GM23338 (cell line): ENCODE measurements around the gene XPR1. TPM values are rescaled to one million over a fixed set of nuclear protein-coding genes. Genes with fewer than 3 reads are reported as not detected.

ENCODE experiments used
- ATAC-seq: fragments of 200-7000 bp; cut with Tn5 transposase; 3 replicates; pipeline ENCODE4 v1.9.1; 2020
- DNase-seq: peaks from one replicate; pipeline ENCODE4 v3.0.0-alpha.2; 2015; ENCODE audit warnings: low spot score
- H2AFZ ChIP-seq: fragments of 200-600 bp; sonication (generic); 2 replicates; pipeline ENCODE4 v1.8.0; 2016; ENCODE audit warnings: antibody characterized with exemption, mild to moderate bottlenecking, moderate library complexity
- H3F3A ChIP-seq: fragments of 200-600 bp; sonication (generic); replicated peaks from 2 replicates; pipeline ENCODE4 v1.8.0; 2017; ENCODE audit warnings: antibody characterized with exemption, mixed run types, low read depth
- H3K27ac ChIP-seq: fragments of 200-600 bp; sonication (generic); 2 replicates; pipeline ENCODE4 v1.6.1; 2016; ENCODE audit warnings: low read depth
- H3K27me3 ChIP-seq: fragments of 200-600 bp; sonication (generic); 2 replicates; pipeline ENCODE4 v1.8.0; 2016; ENCODE audit warnings: mild to moderate bottlenecking, mixed run types, moderate library complexity; ENCODE audit not compliant: insufficient read depth
- H3K36me3 ChIP-seq: fragments of 200-600 bp; sonication (generic); 2 replicates; pipeline ENCODE4 v1.8.0; 2016; ENCODE audit warnings: mild to moderate bottlenecking; ENCODE audit not compliant: insufficient read depth
- H3K4me1 ChIP-seq: fragments of 200-600 bp; sonication (generic); 2 replicates; pipeline ENCODE4 v1.8.0; 2016; ENCODE audit warnings: mild to moderate bottlenecking, moderate library complexity; ENCODE audit not compliant: insufficient read depth
- H3K4me2 ChIP-seq: fragments of 200-600 bp; sonication (generic); 2 replicates; pipeline ENCODE4 v1.7.1; 2017; ENCODE audit warnings: mixed run types
- H3K4me3 ChIP-seq: fragments of 200-600 bp; sonication (generic); 2 replicates; pipeline ENCODE4 v1.6.1; 2016; ENCODE audit warnings: mixed run types
- H3K79me2 ChIP-seq: fragments of 200-600 bp; sonication (generic); replicated peaks from 2 replicates; pipeline ENCODE4 v1.8.0; 2017; ENCODE audit warnings: mild to moderate bottlenecking; ENCODE audit not compliant: insufficient read depth
- H3K9me2 ChIP-seq: fragments of 200-600 bp; sonication (generic); 2 replicates; pipeline ENCODE4 v1.8.0; 2017; ENCODE audit not compliant: insufficient read depth
- H4K20me1 ChIP-seq: fragments of 200-600 bp; sonication (generic); replicated peaks from 2 replicates; pipeline ENCODE4 v1.8.0; 2017; ENCODE audit warnings: mild to moderate bottlenecking; ENCODE audit not compliant: insufficient read depth
- H3K27ac Mint-ChIP-seq: 2 replicates; pipeline ENCODE4 v1.8.0; 2020; ENCODE audit warnings: inconsistent platforms, mild to moderate bottlenecking, moderate library complexity, mixed read lengths
- H3K27me3 Mint-ChIP-seq: 3 replicates; pipeline ENCODE4 v1.8.0; 2022; ENCODE audit warnings: low read depth, mild to moderate bottlenecking, moderate library complexity, mixed read lengths, inconsistent platforms; ENCODE audit not compliant: insufficient read depth, poor library complexity
- H3K36me3 Mint-ChIP-seq: 3 replicates; pipeline ENCODE4 v1.8.0; 2021; ENCODE audit warnings: low read depth, mild to moderate bottlenecking, inconsistent platforms, moderate library complexity, mixed read lengths
- H3K4me1 Mint-ChIP-seq: 3 replicates; pipeline ENCODE4 v1.8.0; 2020; ENCODE audit warnings: mild to moderate bottlenecking, inconsistent platforms, mixed read lengths
- H3K4me3 Mint-ChIP-seq: 3 replicates; pipeline ENCODE4 v1.8.0; 2021; ENCODE audit warnings: moderate library complexity, mild to moderate bottlenecking, inconsistent platforms, mixed read lengths
- H3K9me3 Mint-ChIP-seq: 3 replicates; pipeline ENCODE4 v1.8.0; 2020; ENCODE audit warnings: moderate library complexity, mild to moderate bottlenecking, inconsistent platforms, mixed read lengths
- CREB1 ChIP-seq: fragments of 250-450 bp; sonication (Bioruptor Pico); IDR thresholded peaks from 2 replicates; pipeline ENCODE4 v1.5.0; 2020; ENCODE audit warnings: low read depth, mild to moderate bottlenecking, moderate library complexity
- EZH2 ChIP-seq: fragments of 200-600 bp; sonication (generic); IDR thresholded peaks from one replicate; pipeline ENCODE4 v1.8.0; 2017; ENCODE audit warnings: antibody characterized with exemption, mild to moderate bottlenecking, low read depth; ENCODE audit not compliant: unreplicated experiment
- EZH2phosphoT487 ChIP-seq: fragments of 200-600 bp; sonication (generic); IDR thresholded peaks from one replicate; pipeline ENCODE4 v1.8.1; 2018; ENCODE audit warnings: antibody characterized with exemption; ENCODE audit not compliant: unreplicated experiment
- JUNB ChIP-seq: IDR thresholded peaks from one replicate; pipeline ENCODE4 v1.6.1; 2016; ENCODE audit warnings: antibody characterized with exemption; ENCODE audit not compliant: unreplicated experiment
- NANOG ChIP-seq: IDR thresholded peaks from 2 replicates; pipeline ENCODE4 v1.6.1; 2016; ENCODE audit warnings: antibody characterized with exemption, borderline replicate concordance
- POLR2AphosphoS5 ChIP-seq: IDR thresholded peaks from 2 replicates; pipeline ENCODE4 v1.6.1; 2016; ENCODE audit warnings: antibody characterized with exemption, low read depth
- STAT1 ChIP-seq: IDR thresholded peaks from one replicate; pipeline ENCODE4 v1.6.1; 2016; ENCODE audit warnings: antibody characterized with exemption; ENCODE audit not compliant: unreplicated experiment
- ZNF114 ChIP-seq: fragments of 250-450 bp; sonication (Bioruptor Pico); IDR thresholded peaks from 2 replicates; pipeline ENCODE4 v1.5.0; 2020; ENCODE audit warnings: mild to moderate bottlenecking, moderate library complexity
- ZNF331 ChIP-seq: fragments of 250-450 bp; sonication (Bioruptor Pico); IDR thresholded peaks from 2 replicates; pipeline ENCODE4 v1.5.0; 2020; ENCODE audit warnings: low read depth, mild to moderate bottlenecking, moderate library complexity
- polyA plus RNA-seq: library from polyadenylated mRNA; unstranded; fragments of >200 nt; fragmentation: Nextera tagmentation; extraction: Ambion mirVana; gene quantifications from 2 replicates; pipeline ENCODE4 v1.2.1, GENCODE V29; 2016
- total RNA-seq: library from RNA; depleted of rRNA; stranded (reverse); fragments of >200 nt; shearing (Covaris generic); gene quantifications from 2 replicates; pipeline ENCODE4 v1.2.3, GENCODE V29; 2014
- TF ChIP-seq, protein P1 (sequence below): IDR thresholded peaks from 2 replicates; pipeline ENCODE4 v1.6.1; 2016; ENCODE audit warnings: antibody characterized with exemption
- TF ChIP-seq, protein P2 (sequence below): fragments of 250-450 bp; sonication (Bioruptor Pico); IDR thresholded peaks from 2 replicates; pipeline ENCODE4 v1.5.0; 2020; ENCODE audit warnings: mild to moderate bottlenecking, moderate library complexity
- TF ChIP-seq, protein P3 (sequence below): IDR thresholded peaks from one replicate; pipeline ENCODE4 v1.6.1; 2018; ENCODE audit warnings: antibody characterized with exemption; ENCODE audit not compliant: unreplicated experiment
- TF ChIP-seq, protein P4 (sequence below), 2 experiments: fragments of 200-600 bp in 1 of 2; sonication (generic) in 1 of 2; conservative IDR thresholded peaks; 2 replicates each; pipeline versions ENCODE4 v1.5.1 to v1.6.1; 2016 to 2017; ENCODE audit warnings: antibody characterized with exemption in 2 of 2, low read depth in 2 of 2, mild to moderate bottlenecking in 2 of 2, moderate library complexity in 1 of 2

The XPR1 gene
- total and polyA plus RNA-seq, 2 experiments from 2014 or later: 9.3 to 38.1 TPM

DNA sequence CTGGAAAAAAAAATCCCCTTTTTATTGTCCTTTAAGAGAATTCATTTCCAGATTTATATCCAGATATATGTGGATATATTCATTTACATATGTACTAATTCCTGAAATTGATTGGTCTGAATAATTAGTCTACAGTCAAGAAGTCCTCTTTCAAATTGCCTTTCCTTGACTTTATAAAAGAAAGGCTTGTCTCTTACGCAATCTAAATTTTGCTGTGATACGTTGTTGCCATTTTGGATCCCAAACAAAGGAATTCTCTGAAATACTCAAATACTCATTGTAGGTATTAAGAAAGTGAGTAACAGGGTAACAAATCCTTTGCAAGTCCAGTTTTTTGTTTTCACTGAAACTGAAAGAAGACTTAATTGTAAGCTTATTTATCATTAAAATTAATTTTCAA is 144.0 kb downstream of the XPR1 start:
- Histone ChIP-seq H3K4me2 (no peak overlapping the region), H3K27ac (no peak overlapping the region), H3F3A (no peaks in the 10 kb centered on the region), H4K20me1 (no peaks in the 10 kb centered on the region), H3K79me2 (peaks cover 7% of the 10 kb centered on the region), H3K36me3 (no peaks in the 10 kb centered on the region), H3K27me3 (no peaks in the 10 kb centered on the region), H2AFZ (no peak overlapping the region), H3K9me2 (no peaks in the 10 kb centered on the region), H3K4me3 (no peak overlapping the region), H3K4me1 (no peaks in the 10 kb centered on the region)
- Mint-ChIP-seq H3K27ac (no peak overlapping the region), H3K36me3 (no peaks in the 10 kb centered on the region), H3K4me3 (no peak overlapping the region), H3K9me3 (no peaks in the 10 kb centered on the region), H3K27me3 (no peaks in the 10 kb centered on the region), H3K4me1 (no peaks in the 10 kb centered on the region; the same call in 2 of the 3 replicates)
- DNase-seq (no peak), ATAC-seq (no peak)
- TF ChIP-seq STAT1 (no peak), JUNB (no peak), NANOG (no peak), CREB1 (CRISPR knock-in tag) (no peak), ZNF114 (CRISPR knock-in tag) (no peak), ZNF331 (CRISPR knock-in tag) (no peak), EZH2 (no peak), EZH2phosphoT487 (no peak), POLR2AphosphoS5 (no peak)
- TF ChIP-seq, protein P1, sequence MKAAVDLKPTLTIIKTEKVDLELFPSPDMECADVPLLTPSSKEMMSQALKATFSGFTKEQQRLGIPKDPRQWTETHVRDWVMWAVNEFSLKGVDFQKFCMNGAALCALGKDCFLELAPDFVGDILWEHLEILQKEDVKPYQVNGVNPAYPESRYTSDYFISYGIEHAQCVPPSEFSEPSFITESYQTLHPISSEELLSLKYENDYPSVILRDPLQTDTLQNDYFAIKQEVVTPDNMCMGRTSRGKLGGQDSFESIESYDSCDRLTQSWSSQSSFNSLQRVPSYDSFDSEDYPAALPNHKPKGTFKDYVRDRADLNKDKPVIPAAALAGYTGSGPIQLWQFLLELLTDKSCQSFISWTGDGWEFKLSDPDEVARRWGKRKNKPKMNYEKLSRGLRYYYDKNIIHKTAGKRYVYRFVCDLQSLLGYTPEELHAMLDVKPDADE: no peak
- TF ChIP-seq, protein P2, sequence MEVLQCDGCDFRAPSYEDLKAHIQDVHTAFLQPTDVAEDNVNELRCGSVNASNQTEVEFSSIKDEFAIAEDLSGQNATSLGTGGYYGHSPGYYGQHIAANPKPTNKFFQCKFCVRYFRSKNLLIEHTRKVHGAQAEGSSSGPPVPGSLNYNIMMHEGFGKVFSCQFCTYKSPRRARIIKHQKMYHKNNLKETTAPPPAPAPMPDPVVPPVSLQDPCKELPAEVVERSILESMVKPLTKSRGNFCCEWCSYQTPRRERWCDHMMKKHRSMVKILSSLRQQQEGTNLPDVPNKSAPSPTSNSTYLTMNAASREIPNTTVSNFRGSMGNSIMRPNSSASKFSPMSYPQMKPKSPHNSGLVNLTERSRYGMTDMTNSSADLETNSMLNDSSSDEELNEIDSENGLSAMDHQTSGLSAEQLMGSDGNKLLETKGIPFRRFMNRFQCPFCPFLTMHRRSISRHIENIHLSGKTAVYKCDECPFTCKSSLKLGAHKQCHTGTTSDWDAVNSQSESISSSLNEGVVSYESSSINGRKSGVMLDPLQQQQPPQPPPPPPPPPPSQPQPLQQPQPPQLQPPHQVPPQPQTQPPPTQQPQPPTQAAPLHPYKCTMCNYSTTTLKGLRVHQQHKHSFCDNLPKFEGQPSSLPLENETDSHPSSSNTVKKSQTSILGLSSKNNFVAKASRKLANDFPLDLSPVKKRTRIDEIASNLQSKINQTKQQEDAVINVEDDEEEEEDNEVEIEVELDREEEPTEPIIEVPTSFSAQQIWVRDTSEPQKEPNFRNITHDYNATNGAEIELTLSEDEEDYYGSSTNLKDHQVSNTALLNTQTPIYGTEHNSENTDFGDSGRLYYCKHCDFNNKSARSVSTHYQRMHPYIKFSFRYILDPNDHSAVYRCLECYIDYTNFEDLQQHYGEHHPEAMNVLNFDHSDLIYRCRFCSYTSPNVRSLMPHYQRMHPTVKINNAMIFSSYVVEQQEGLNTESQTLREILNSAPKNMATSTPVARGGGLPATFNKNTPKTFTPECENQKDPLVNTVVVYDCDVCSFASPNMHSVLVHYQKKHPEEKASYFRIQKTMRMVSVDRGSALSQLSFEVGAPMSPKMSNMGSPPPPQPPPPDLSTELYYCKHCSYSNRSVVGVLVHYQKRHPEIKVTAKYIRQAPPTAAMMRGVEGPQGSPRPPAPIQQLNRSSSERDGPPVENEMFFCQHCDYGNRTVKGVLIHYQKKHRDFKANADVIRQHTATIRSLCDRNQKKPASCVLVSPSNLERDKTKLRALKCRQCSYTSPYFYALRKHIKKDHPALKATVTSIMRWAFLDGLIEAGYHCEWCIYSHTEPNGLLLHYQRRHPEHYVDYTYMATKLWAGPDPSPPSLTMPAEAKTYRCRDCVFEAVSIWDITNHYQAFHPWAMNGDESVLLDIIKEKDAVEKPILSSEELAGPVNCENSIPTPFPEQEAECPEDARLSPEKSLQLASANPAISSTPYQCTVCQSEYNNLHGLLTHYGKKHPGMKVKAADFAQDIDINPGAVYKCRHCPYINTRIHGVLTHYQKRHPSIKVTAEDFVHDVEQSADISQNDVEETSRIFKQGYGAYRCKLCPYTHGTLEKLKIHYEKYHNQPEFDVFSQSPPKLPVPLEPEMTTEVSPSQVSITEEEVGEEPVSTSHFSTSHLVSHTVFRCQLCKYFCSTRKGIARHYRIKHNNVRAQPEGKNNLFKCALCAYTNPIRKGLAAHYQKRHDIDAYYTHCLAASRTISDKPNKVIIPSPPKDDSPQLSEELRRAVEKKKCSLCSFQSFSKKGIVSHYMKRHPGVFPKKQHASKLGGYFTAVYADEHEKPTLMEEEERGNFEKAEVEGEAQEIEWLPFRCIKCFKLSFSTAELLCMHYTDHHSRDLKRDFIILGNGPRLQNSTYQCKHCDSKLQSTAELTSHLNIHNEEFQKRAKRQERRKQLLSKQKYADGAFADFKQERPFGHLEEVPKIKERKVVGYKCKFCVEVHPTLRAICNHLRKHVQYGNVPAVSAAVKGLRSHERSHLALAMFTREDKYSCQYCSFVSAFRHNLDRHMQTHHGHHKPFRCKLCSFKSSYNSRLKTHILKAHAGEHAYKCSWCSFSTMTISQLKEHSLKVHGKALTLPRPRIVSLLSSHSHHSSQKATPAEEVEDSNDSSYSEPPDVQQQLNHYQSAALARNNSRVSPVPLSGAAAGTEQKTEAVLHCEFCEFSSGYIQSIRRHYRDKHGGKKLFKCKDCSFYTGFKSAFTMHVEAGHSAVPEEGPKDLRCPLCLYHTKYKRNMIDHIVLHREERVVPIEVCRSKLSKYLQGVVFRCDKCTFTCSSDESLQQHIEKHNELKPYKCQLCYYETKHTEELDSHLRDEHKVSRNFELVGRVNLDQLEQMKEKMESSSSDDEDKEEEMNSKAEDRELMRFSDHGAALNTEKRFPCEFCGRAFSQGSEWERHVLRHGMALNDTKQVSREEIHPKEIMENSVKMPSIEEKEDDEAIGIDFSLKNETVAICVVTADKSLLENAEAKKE (CRISPR knock-in tag): no peak
- TF ChIP-seq, protein P3, sequence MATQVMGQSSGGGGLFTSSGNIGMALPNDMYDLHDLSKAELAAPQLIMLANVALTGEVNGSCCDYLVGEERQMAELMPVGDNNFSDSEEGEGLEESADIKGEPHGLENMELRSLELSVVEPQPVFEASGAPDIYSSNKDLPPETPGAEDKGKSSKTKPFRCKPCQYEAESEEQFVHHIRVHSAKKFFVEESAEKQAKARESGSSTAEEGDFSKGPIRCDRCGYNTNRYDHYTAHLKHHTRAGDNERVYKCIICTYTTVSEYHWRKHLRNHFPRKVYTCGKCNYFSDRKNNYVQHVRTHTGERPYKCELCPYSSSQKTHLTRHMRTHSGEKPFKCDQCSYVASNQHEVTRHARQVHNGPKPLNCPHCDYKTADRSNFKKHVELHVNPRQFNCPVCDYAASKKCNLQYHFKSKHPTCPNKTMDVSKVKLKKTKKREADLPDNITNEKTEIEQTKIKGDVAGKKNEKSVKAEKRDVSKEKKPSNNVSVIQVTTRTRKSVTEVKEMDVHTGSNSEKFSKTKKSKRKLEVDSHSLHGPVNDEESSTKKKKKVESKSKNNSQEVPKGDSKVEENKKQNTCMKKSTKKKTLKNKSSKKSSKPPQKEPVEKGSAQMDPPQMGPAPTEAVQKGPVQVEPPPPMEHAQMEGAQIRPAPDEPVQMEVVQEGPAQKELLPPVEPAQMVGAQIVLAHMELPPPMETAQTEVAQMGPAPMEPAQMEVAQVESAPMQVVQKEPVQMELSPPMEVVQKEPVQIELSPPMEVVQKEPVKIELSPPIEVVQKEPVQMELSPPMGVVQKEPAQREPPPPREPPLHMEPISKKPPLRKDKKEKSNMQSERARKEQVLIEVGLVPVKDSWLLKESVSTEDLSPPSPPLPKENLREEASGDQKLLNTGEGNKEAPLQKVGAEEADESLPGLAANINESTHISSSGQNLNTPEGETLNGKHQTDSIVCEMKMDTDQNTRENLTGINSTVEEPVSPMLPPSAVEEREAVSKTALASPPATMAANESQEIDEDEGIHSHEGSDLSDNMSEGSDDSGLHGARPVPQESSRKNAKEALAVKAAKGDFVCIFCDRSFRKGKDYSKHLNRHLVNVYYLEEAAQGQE: no peak
- TF ChIP-seq, protein P4, sequence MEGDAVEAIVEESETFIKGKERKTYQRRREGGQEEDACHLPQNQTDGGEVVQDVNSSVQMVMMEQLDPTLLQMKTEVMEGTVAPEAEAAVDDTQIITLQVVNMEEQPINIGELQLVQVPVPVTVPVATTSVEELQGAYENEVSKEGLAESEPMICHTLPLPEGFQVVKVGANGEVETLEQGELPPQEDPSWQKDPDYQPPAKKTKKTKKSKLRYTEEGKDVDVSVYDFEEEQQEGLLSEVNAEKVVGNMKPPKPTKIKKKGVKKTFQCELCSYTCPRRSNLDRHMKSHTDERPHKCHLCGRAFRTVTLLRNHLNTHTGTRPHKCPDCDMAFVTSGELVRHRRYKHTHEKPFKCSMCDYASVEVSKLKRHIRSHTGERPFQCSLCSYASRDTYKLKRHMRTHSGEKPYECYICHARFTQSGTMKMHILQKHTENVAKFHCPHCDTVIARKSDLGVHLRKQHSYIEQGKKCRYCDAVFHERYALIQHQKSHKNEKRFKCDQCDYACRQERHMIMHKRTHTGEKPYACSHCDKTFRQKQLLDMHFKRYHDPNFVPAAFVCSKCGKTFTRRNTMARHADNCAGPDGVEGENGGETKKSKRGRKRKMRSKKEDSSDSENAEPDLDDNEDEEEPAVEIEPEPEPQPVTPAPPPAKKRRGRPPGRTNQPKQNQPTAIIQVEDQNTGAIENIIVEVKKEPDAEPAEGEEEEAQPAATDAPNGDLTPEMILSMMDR (conservative IDR thresholded peaks at IDR 0.05; ENCODE audit: low read depth in 2 of 2): no peak
